ENCODE results near the gene TMOD1. TPM values are rescaled to one million over a fixed set of nuclear protein-coding genes. Genes with fewer than 3 reads are reported as not detected.

Gene TMOD1
- total and polyA plus RNA-seq, 2 of the 8 experiments (the other 6 are each of a cell fraction or from before 2014, with no cell fraction given), result 0.17 to 0.88 TPM

- TF ChIP-seq RAD21 (IDR thresholded peaks at IDR 0.05 in 1 of 2, conservative IDR thresholded peaks at IDR 0.05 in 1 of 2; ENCODE audit: low read depth in 2 of 2, low read length in 2 of 2) (peak; percentile 17 to 21; a peak in 2 of 4 replicates), SIN3A (conservative IDR thresholded peaks at IDR 0.05 in 1 of 2, IDR thresholded peaks at IDR 0.05 in 1 of 2; ENCODE audit: low read depth in 1 of 2, low read length in 2 of 2) (no peak)
Measured at GRCh38 chr9:97502984-97503861, 1.8 kb downstream of the TMOD1 start (continued).

Measured in H1 (cell line).